GM23248 (cell line): ENCODE measurements around the gene GLCCI1.

Source experiments
- EZH2 ChIP-seq: fragments of 200-600 bp; sonication (generic); IDR thresholded peaks from 2 replicates; pipeline ENCODE4 v1.6.1; 2018; ENCODE audit warnings: antibody characterized with exemption, mild to moderate bottlenecking; ENCODE audit not compliant: insufficient read depth, poor library complexity, severe bottlenecking
- EZH2phosphoT487 ChIP-seq: fragments of 200-600 bp; sonication (generic); IDR thresholded peaks from 2 replicates; pipeline ENCODE4 v1.6.1; 2018; ENCODE audit warnings: antibody characterized with exemption, moderate library complexity, mild to moderate bottlenecking, low read depth; ENCODE audit not compliant: insufficient read depth

DNA sequence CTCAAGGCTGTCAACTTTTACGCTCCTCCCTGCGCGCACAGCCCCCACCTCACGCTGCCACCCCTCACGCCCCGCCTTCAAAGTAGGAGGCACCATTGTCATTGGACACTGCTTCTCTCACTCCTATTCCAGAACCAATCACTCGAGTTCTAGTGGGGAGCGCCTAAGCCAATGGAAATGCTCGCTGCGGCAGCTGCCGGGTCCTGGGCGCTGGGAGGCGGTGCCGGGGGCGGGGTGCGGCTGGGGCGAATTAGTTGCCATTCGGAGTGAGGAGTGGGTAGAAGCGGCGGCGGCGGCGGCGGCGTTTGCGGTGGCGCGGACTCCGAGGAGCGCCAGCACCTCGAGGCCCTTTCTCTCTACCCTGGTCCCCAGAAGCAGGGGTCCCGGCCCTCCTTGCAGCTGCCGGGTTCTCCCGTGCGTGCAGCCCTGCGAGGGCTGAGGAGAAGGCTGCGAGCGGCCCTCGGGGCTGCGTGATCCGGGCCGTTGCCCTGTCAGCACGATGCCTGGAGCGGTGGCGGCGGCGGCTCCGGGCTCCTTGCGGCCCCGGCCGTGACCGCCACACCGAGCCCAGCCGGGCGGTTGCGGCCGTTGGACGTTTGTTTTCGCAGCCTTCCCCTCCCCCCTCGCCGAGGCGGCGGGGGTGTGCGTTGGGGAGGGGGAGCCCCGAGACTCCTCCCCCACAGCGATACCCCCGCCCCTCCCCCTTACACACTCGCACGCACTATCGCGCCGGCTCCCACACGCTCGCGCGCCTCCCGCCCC, at the start of gene GLCCI1:
- no peak for TF ChIP-seq EZH2phosphoT487
- TF ChIP-seq EZH2 = no peak
